Middle frontal gyrus (tissue), 1 donor: ENCODE data around the gene LTV1.
"Not testable (repeated sequence)": the region's sequence is repeated elsewhere in the genome, so short reads cannot be mapped to it uniquely, and the experiment has no call there.

Experiments used
- DNase-seq: peaks from one replicate; pipeline ENCODE4 v3.0.0-alpha.2; 2015; ENCODE audit warnings: low spot score; ENCODE audit errors: extremely low spot score

LTV1 gene

GRCh38 chr6:143842461-143842901, 657 bp upstream of the LTV1 start:
- no peak for DNase-seq

GRCh38 chr6:143843677-143843999, 500 bp downstream of the LTV1 start:
- no peak for DNase-seq

GRCh38 chr6:143844006-143844405, 868 bp downstream of the LTV1 start:
- DNase-seq = no peak

- no peak for DNase-seq
Measured at GRCh38 chr6:143845033-143845432, 1.9 kb downstream of the LTV1 start.

DNA sequence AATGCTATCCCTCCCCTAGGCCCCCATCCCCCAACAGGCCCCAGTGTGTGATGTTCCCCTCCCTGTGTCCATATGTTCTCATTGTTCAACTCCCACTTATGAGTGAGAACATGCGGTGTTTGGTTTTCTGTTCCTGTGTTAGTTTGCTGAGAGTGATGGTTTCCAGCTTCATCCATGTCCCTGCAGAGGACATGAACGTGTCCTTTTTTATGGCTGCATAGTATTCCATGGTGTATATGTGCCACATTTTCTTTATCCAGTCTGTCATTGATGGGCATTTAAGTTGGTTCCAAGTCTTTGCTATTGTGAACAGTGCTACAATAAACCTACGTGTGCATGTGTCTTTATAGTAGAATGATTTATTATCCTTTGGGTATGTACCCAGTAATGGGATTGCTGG, 8.6 kb downstream of the LTV1 start:
- DNase-seq = not testable (repeated sequence)

- not testable (repeated sequence) for DNase-seq
Measured at GRCh38 chr6:143855057-143855456, 11.9 kb downstream of the LTV1 start.

DNA sequence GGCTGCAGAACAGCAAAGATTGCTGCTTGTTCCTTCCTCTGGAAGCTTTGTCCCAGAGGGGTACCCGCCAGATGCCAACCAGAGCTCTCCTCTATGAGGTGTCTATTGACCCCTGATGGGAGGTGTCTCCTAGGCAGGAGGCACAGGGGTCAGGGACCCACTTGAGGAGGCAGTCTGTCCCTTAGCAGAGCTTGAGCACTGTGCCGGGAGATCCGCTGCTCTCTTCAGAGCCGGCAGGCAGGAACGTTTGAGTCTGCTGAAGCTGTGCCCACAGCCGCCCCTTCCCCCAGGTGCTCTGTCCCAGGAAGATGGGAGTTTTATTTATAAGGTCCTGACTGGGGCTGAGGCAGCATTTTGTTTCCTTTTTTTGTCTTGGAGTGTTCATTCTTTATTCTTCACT, 13.6 kb downstream of the LTV1 start:
- DNase-seq = not testable (repeated sequence)

- DNase-seq = no peak
Measured at GRCh38 chr6:143857651-143858050, 14.5 kb downstream of the LTV1 start.

GRCh38 chr6:143859891-143860660, 16.9 kb downstream of the LTV1 start:
- DNase-seq = no peak

DNA sequence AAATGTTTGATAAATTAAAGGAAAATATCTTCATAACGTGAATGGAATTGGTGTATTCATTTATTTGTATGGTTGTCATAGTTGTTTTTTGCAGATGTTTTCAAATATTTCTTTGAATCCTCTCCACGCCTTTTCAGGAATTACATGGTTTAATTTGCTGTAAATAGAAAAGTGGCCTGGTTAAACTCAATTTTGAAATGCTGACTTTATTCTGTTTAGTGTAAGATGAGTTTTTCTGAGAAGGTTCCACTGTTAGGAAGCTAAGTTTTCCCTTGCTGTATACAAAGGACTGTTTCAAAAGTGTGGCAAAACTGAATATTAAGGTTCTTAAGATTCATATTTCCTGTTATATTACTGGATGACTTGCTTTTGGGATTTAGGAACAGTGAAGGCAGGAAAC, 20.6 kb downstream of the LTV1 start:
- DNase-seq = no peak

DNA sequence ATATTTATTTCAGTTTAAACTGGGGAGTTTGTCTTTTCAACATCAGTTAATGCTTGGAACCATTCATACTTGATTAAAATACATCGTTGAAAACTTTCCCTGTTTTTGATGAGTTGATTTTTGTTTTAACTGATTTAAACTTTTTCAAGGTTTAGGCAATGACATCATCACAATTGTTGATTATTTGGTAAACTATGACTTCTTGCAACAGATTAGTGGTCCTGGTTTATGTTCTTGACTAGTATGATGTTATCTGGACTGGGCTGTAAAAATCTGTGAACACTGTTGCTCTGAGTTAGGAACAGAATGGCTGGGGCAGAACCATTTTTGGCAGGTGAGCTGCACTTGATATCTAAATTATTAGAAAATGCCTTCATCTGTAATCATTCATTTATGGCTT, 21.1 kb downstream of the LTV1 start, which contains the start of gene ZC2HC1B:
Gene ZC2HC1B, plus strand, starts transcription at position 241 of the 400 bp plus-strand sequence. Its CDS starts 66 bp downstream, at position 307.
- no peak for DNase-seq

DNA sequence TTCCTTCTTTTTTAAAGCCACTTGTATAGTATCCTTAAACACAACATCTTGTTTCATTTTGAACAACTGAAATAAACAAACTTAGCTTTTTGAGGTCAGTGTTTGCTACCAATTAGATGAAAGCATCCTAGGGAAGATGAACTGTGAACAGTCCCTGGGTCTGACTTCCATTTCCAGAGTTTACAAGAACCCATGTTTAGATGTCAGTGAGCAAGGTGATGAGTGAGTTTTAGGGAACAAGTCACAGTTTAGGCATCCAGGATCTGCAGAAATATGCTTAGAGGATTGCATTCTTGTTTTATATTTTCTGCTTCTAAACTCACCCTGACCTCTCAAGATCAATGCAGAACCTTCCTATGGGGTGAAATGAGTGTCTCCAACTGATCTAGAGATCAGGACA, 24.1 kb downstream of the LTV1 start:
- no peak for DNase-seq

GRCh38 chr6:143868808-143869207, 25.7 kb downstream of the LTV1 start:
- not testable (repeated sequence) for DNase-seq

DNA sequence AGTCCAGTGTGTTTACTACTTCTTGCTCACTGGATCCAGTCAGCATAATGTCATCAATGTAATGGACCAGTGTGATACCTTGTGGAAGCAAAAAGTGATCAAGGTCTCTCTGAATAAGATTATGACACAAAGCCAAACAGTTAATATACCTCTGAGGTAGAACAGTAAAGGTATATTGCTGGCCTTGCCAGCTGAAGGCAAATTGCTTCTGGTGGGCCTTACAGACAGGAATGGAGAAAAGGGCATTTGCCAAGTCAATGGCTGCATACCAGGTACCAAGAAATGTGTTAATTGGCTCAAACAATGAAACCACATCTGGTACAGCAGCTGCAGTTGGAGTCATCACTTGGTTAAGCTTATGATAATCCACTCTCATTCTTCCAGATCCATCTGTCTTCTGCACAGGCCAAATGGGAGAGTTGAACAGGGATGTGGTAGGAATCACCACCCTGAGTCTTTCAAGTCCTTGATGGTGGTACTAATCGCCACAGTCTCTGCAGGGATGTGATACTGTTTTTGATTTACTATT, 28.1 kb downstream of the LTV1 start:
- not testable (repeated sequence) for DNase-seq

DNA sequence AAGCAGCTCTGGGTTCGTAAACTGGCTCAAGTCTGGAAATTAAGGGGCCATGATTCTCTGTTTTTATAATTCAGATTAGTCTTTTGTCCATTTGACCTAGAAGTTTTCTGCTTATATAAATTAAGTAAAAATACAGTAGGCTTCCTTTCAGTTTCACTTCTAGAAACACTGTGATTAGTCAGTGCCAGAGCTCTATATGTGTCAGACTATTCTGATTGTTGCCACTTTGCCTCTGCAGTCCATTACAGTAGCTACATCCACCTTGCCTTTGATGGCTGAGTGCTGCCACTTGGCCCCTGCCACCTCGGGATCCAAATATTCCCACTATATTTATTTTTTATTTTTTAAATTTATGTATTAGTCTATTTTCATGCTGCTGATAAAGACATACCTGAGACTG, 29.1 kb downstream of the LTV1 start:
- no peak for DNase-seq

- DNase-seq = not testable (repeated sequence)
Measured at GRCh38 chr6:143873600-143873999, 30.5 kb downstream of the LTV1 start.

GRCh38 chr6:143874503-143874902, 31.4 kb downstream of the LTV1 start:
- DNase-seq = not testable (repeated sequence)

DNA sequence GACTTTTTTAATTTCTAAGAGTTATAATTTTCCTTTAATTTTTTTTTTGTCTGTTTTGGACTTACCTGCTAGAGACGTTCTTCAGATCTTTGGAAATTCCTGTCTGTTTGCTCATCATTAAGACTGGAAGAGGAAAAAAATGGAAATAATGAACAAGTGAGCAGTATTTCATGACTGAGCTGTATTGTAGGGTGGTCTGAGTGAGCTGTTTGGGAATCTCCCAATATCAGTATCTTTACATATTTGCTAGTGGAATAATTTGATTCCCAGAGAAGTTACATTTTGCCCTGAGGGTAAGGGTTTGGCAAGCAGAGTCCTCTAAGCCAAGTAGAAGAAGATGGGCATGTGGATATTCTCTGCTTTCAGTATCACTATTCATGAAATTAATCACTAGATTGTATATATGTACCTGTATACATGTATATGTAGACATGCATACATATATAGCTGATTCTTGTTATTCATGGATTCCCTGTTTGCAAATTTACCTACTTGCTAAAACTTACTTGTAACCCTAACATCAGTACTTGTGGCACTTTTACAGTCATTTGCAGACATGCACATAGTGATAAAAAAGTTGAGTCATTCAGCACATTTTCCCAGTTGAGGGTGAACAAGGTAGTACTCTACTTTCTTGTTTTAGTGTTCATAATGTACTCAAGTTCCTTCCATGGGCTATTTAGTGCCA, 34.6 kb downstream of the LTV1 start:
- no peak for DNase-seq

GRCh38 chr6:143878272-143878760, 35.2 kb downstream of the LTV1 start:
- DNase-seq = no peak

GRCh38 chr6:143880412-143880811, 37.3 kb downstream of the LTV1 start:
- no peak for DNase-seq

DNA sequence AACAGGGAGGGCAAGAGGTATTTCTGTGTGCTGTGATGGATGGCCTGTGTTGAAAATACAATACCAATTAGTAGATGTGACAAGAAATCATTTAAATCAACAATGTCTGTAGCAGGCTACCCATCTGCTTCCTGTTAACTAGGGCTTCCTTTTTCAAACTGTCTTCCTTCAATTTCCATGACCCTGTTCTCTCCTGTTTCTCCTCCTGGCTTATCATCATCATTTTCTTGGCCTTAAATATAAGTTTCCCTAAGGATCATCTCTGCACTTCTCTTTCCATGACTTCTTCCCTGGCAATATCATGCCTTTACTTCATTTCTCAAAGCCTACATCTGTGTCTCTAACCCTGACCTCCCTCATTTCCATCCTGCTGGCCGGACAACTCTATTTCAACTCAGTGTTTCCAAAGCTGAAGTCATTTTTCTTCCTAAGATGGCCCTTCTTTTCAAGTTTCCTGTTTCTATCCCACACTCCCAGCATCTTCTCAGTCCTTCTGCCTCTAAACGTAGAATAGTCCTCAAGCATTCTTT, 39.3 kb downstream of the LTV1 start:
- DNase-seq = no peak
